Measurements from ENCODE around the gene EVI2B. TPM values are rescaled to one million over a fixed set of nuclear protein-coding genes. Genes with fewer than 3 reads are reported as not detected.
"Not testable (repeated sequence)": the region's sequence is repeated elsewhere in the genome, so short reads cannot be mapped to it uniquely, and the experiment has no call there.

Gene EVI2B
- total RNA-seq, 1 experiment from 2014 or later: not detected

DNA sequence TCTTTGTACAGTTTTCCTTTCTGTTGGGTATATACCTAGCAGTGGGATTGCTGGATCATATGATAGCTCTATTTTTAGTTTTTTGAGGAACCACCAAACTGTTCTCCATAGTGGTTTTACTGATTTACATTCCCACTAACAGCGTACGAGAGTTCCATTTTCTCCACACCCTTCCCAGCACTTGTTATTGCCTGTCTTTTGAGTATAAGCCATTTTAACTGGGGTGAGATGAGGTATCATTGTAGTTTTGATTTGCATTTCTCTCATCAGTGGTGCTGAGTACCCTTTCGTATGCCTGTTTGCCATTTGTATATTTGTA lies 887 bp upstream of the EVI2B start:
- Histone ChIP-seq H4K91ac (ENCODE audit: insufficient read length, low read depth, low read length) (no peak overlapping the region), H3K23ac (ENCODE audit: insufficient read length, low read depth, low read length) (no peak overlapping the region), H3T11ph (ENCODE audit: low read length) (no peak overlapping the region), H3K56ac (ENCODE audit: insufficient read length, low read depth, low read length) (no peak overlapping the region), H3K23me2 (ENCODE audit: insufficient read length, low read depth, low read length, poor library complexity, severe bottlenecking) (no peaks in the 10 kb centered on the region), H3K4me1 (ENCODE audit: insufficient read depth, low read length) (no peaks in the 10 kb centered on the region), H3K79me1 (ENCODE audit: insufficient read depth, low read depth, low read length, poor library complexity, severe bottlenecking) (no peaks in the 10 kb centered on the region), H3K4me2 (ENCODE audit: insufficient read depth, insufficient read length, low read length) (no peak overlapping the region), H4K20me1 (ENCODE audit: control insufficient read depth, insufficient read depth, insufficient read length) (no peaks in the 10 kb centered on the region), H2AK5ac (ENCODE audit: insufficient read length, low read length) (no peak overlapping the region), H2BK12ac (ENCODE audit: insufficient read length, low read depth, low read length) (no peak overlapping the region), H3K18ac (ENCODE audit: insufficient read length, low read depth, low read length) (no peak overlapping the region), H2BK20ac (ENCODE audit: low read depth, low read length, poor library complexity, severe bottlenecking) (no peak overlapping the region), H2BK120ac (ENCODE audit: low read depth, low read length, poor library complexity, severe bottlenecking) (no peak overlapping the region), H3K79me2 (ENCODE audit: insufficient read depth, low read length) (no peaks in the 10 kb centered on the region), H3K14ac (ENCODE audit: insufficient read depth, low read length) (no peak overlapping the region), H4K8ac (replicated peaks; ENCODE audit: insufficient read length, low read depth, low read length) (no peak overlapping the region), H3K9me3 (ENCODE audit: control insufficient read depth, low read depth, low read length) (no peaks in the 10 kb centered on the region), H2BK5ac (ENCODE audit: insufficient read length, low read length) (no peak overlapping the region), H3K9ac (ENCODE audit: extremely low read depth, insufficient read length, low read length) (no peak overlapping the region), H3K4ac (ENCODE audit: low read depth, low read length) (no peak overlapping the region), H2BK15ac (ENCODE audit: low read depth, low read length) (no peak overlapping the region), H3K27ac (ENCODE audit: insufficient read length, low read depth, low read length) (no peak overlapping the region), H4K5ac (ENCODE audit: insufficient read length, low read depth, low read length) (no peak overlapping the region), H2AFZ (ENCODE audit: low read length) (no peak overlapping the region), H3K27me3 (ENCODE audit: insufficient read depth, low read length) (no peaks in the 10 kb centered on the region)
- H3K27ac Mint-ChIP-seq: no peak overlapping the region
- no peak overlapping the region for H3K4me3 Mint-ChIP-seq
- TF ChIP-seq, protein P1, sequence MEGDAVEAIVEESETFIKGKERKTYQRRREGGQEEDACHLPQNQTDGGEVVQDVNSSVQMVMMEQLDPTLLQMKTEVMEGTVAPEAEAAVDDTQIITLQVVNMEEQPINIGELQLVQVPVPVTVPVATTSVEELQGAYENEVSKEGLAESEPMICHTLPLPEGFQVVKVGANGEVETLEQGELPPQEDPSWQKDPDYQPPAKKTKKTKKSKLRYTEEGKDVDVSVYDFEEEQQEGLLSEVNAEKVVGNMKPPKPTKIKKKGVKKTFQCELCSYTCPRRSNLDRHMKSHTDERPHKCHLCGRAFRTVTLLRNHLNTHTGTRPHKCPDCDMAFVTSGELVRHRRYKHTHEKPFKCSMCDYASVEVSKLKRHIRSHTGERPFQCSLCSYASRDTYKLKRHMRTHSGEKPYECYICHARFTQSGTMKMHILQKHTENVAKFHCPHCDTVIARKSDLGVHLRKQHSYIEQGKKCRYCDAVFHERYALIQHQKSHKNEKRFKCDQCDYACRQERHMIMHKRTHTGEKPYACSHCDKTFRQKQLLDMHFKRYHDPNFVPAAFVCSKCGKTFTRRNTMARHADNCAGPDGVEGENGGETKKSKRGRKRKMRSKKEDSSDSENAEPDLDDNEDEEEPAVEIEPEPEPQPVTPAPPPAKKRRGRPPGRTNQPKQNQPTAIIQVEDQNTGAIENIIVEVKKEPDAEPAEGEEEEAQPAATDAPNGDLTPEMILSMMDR (conservative IDR thresholded peaks at IDR 0.05): no peak
- H3K27me3 Mint-ChIP-seq (ENCODE audit: low read depth): no peaks in the 10 kb centered on the region
- no peaks in the 10 kb centered on the region for H3K9me3 Mint-ChIP-seq
- DNase-seq: no peak
- no peaks in the 10 kb centered on the region for H3K36me3 Mint-ChIP-seq (ENCODE audit: insufficient read depth in 1 of 3, low read depth in 3 of 3)
- peaks cover 11 to 13% of the 10 kb centered on the region in 2 experiments for H3K4me1 Mint-ChIP-seq
- WGBS (ENCODE audit: extremely low coverage, insufficient read length, low lambda C conversion rate): no CpG with 5 or more reads among the region's 3 CpGs

DNA sequence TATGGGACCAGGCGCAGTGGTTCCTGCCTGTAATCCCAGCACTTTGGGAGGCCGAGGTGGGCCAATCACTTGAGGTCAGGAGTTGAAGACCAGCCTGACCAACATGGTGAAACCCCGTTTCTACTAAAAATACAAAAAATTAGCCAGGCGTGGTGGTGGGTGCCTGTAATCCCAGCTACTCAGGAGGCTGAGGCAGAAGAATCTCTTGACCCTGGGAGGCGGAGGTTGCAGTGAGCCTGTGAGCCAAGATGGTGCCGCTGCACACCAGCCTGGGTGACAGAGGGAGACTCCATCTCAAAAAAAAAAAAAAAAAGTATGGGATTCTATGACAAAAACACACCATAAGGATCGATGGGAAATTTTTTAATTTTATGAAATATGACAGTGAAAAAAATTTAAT lies 1.6 kb downstream of the EVI2B start:
- not testable (repeated sequence) for H3K9me3 ChIP-seq (ENCODE audit: control insufficient read depth, low read depth, low read length); H3K9me3 Mint-ChIP-seq
- WGBS (ENCODE audit: extremely low coverage, insufficient read length, low lambda C conversion rate): no CpG with 5 or more reads among the region's 7 CpGs

More for the DNA sequence above, 1.6 kb downstream of the EVI2B start:
- H4K20me1 ChIP-seq (ENCODE audit: control insufficient read depth, insufficient read depth, insufficient read length); H3K23ac ChIP-seq (ENCODE audit: insufficient read length, low read depth, low read length); H4K5ac ChIP-seq (ENCODE audit: insufficient read length, low read depth, low read length); H2BK5ac ChIP-seq (ENCODE audit: insufficient read length, low read length); H2AK5ac ChIP-seq (ENCODE audit: insufficient read length, low read length); H3K56ac ChIP-seq (ENCODE audit: insufficient read length, low read depth, low read length); DNase-seq; H3K27ac ChIP-seq (ENCODE audit: insufficient read length, low read depth, low read length); H3K14ac ChIP-seq (ENCODE audit: insufficient read depth, low read length); H3K4me1 Mint-ChIP-seq; H3K79me2 ChIP-seq (ENCODE audit: insufficient read depth, low read length); H3K18ac ChIP-seq (ENCODE audit: insufficient read length, low read depth, low read length); H3K4me2 ChIP-seq (ENCODE audit: insufficient read depth, insufficient read length, low read length); H2BK15ac ChIP-seq (ENCODE audit: low read depth, low read length); H3K4me3 Mint-ChIP-seq; H3K27me3 Mint-ChIP-seq (ENCODE audit: low read depth); H3K27me3 ChIP-seq (ENCODE audit: insufficient read depth, low read length); H3K4ac ChIP-seq (ENCODE audit: low read depth, low read length); H3K9ac ChIP-seq (ENCODE audit: extremely low read depth, insufficient read length, low read length); H4K8ac ChIP-seq (replicated peaks; ENCODE audit: insufficient read length, low read depth, low read length); H3K4me1 ChIP-seq (ENCODE audit: insufficient read depth, low read length); H2BK20ac ChIP-seq (ENCODE audit: low read depth, low read length, poor library complexity, severe bottlenecking); H3K79me1 ChIP-seq (ENCODE audit: insufficient read depth, low read depth, low read length, poor library complexity, severe bottlenecking); H4K91ac ChIP-seq (ENCODE audit: insufficient read length, low read depth, low read length); H3K23me2 ChIP-seq (ENCODE audit: insufficient read length, low read depth, low read length, poor library complexity, severe bottlenecking); H2BK120ac ChIP-seq (ENCODE audit: low read depth, low read length, poor library complexity, severe bottlenecking); H3K36me3 Mint-ChIP-seq (ENCODE audit: insufficient read depth in 1 of 3, low read depth in 3 of 3); H3T11ph ChIP-seq (ENCODE audit: low read length); H2BK12ac ChIP-seq (ENCODE audit: insufficient read length, low read depth, low read length); H3K27ac Mint-ChIP-seq; H2AFZ ChIP-seq (ENCODE audit: low read length): not testable (repeated sequence)
